Gastrocnemius medialis (tissue), 4 donors: ENCODE results near the gene TFG. TPM values are rescaled to one million over a fixed set of nuclear protein-coding genes. Genes with fewer than 3 reads are reported as not detected.
"Not testable (repeated sequence)": the region's sequence is repeated elsewhere in the genome, so short reads cannot be mapped to it uniquely, and the experiment has no call there.

ENCODE experiments used
- ATAC-seq, 2 donors: fragments of 150-250 bp; one replicate each; pipeline ENCODE4 v1.9.1; 2016
- DNase-seq, 2 donors: peaks; one replicate each; pipeline ENCODE4 v3.0.0-alpha.2; 2019
- H3K27ac ChIP-seq, 4 donors: fragments of 200-600 bp; sonication (generic); 1 replicate in 1 of 4; 2 replicates in 3 of 4; pipeline ENCODE4 v1.5.1; 2016 to 2018; ENCODE audit warnings: mild to moderate bottlenecking in 2 of 4, moderate library complexity in 1 of 4
- H3K27me3 ChIP-seq, 3 donors: fragments of 200-600 bp; sonication (generic) in 2 of 3; 1 replicate in 1 of 3; 2 replicates in 2 of 3; pipeline versions ENCODE4 v1.5.1 to v1.6.0; 2016 to 2019; ENCODE audit warnings: mild to moderate bottlenecking in 1 of 3, moderate library complexity in 1 of 3
- H3K36me3 ChIP-seq, 2 donors: fragments of 200-600 bp; sonication (generic) in 1 of 2; one replicate each; pipeline ENCODE4 v1.5.1; 2017 to 2018
- H3K4me1 ChIP-seq, 2 donors: fragments of 200-600 bp; sonication (generic) in 1 of 2; one replicate each; pipeline ENCODE4 v1.5.1; 2016 to 2017; ENCODE audit warnings: mild to moderate bottlenecking in 2 of 2
- H3K4me3 ChIP-seq, 4 donors: fragments of 200-600 bp; sonication (generic) in 3 of 4; 1 replicate in 1 of 4; 2 replicates in 3 of 4; pipeline ENCODE4 v1.5.1; 2016 to 2019; ENCODE audit warnings: mild to moderate bottlenecking in 2 of 4
- H3K9me3 ChIP-seq, 3 donors: fragments of 200-600 bp; sonication (generic) in 2 of 3; 1 replicate in 1 of 3; 2 replicates in 2 of 3; pipeline ENCODE4 v1.5.1; 2016 to 2019
- CTCF ChIP-seq, 5 experiments: fragments of 450-650 bp in 3 of 5; fragments of 200-600 bp in 2 of 5; sonication (generic) in 2 of 5; IDR thresholded peaks in 4 of 5; conservative IDR thresholded peaks in 1 of 5; 1 replicate in 4 of 5; 2 replicates in 1 of 5; pipeline ENCODE4 v1.5.1; 2016 to 2019; ENCODE audit warnings: antibody characterized with exemption in 5 of 5, mild to moderate bottlenecking in 3 of 5, moderate library complexity in 3 of 5
- POLR2A ChIP-seq, 2 donors: fragments of 450-650 bp; IDR thresholded peaks; one replicate each; pipeline ENCODE4 v1.6.1; 2017; ENCODE audit warnings: antibody characterized with exemption in 2 of 2, mild to moderate bottlenecking in 2 of 2, moderate library complexity in 2 of 2
- in situ Hi-C, 4 donors: fragments of 200-750 bp; cut with MboI; loops; one replicate each; pipeline versions ENCODE4 v1.15.0 to v1.8.0; 2017; ENCODE audit warnings: low sequenced_read_pairs in 4 of 4
- intact Hi-C: fragments of 100-400 bp; cut with DNase I; formaldehyde crosslinking; loops from one replicate; pipeline ENCODE4 v1.15.1; 2023; ENCODE audit warnings: low total_unique reads
- total RNA-seq, 4 donors: library from RNA; depleted of rRNA; stranded (reverse); fragments of >200 nt; gene quantifications; one replicate each; pipeline versions ENCODE4 v1.1.0 to v1.2.3, GENCODE V29; 2016

Gene TFG
- total RNA-seq, result 10 to 100 TPM; 57.2 to 77.9 (median 67.3) TPM

GRCh38 chr3:100708989-100709841 is at the start of gene TFG:
TFG (plus strand) TSS chr3:100709494; CDS start chr3:100713686, 4,192 bp downstream.
- TF ChIP-seq CTCF (IDR thresholded peaks at IDR 0.05 in 4 of 5, conservative IDR thresholded peaks at IDR 0.05 in 1 of 5), result no peak
- TF ChIP-seq POLR2A (IDR thresholded peaks at IDR 0.05), result peak; percentile 81 to 84

GRCh38 chr3:100661294-100661693 is 48.0 kb upstream of the TFG start:
- ATAC-seq, DNase-seq, in situ Hi-C loops: not testable (repeated sequence)

More at GRCh38 chr3:100708989-100709841, at the start of gene TFG:
- no peaks in the 10 kb centered on the region for H3K27me3 ChIP-seq
- H3K4me3 ChIP-seq, result peak within 1 kb of the TSS; percentile 73 to 97 (median 86)
- ATAC-seq (peak; percentile 95 to 98), DNase-seq (peak; percentile 95 to 98)
- no peaks in the 10 kb centered on the region for H3K9me3 ChIP-seq
- in situ Hi-C loops, result loop anchor here in 1 of 4 donors (25.0 kb wide), 1 partner anchor 897 kb away; the partner anchor contains the start of gene CMSS1
- H3K4me1 ChIP-seq, result peaks cover 18 to 24% of the 10 kb centered on the region in 2 donors
- peak within 1 kb of the TSS; percentile 92 to 99 (median 96) for H3K27ac ChIP-seq
- intact Hi-C loops, result loop anchor here (5.0 kb wide), 3 partner anchors 307 to 978 kb away; partner anchors contain the start of genes LNP1, RPL24, SENP7 and TOMM70
- no peaks in the 10 kb centered on the region for H3K36me3 ChIP-seq

GRCh38 chr3:100662113-100662823 is 47.0 kb upstream of the TFG start:
- DNase-seq (no peak), ATAC-seq (no peak)
- no peak for TF ChIP-seq CTCF (IDR thresholded peaks at IDR 0.05 in 4 of 5, conservative IDR thresholded peaks at IDR 0.05 in 1 of 5)
- no peak for TF ChIP-seq POLR2A (IDR thresholded peaks at IDR 0.05)
- Histone ChIP-seq H3K9me3 (no peaks in the 10 kb centered on the region), H3K27me3 (no peaks in the 10 kb centered on the region), H3K4me3 (no peak overlapping the region), H3K27ac (no peak overlapping the region), H3K36me3 (no peaks in the 10 kb centered on the region), H3K4me1 (no peaks in the 10 kb centered on the region)
- in situ Hi-C loops (no loop called here), intact Hi-C loops (no loop called here)

More at GRCh38 chr3:100661294-100661693, 48.0 kb upstream of the TFG start:
- H3K36me3 ChIP-seq, H3K9me3 ChIP-seq, H3K4me3 ChIP-seq, intact Hi-C loops, H3K27ac ChIP-seq, H3K27me3 ChIP-seq, H3K4me1 ChIP-seq: not testable (repeated sequence)

GRCh38 chr3:100665230-100665629 is 44.1 kb upstream of the TFG start:
- intact Hi-C loops, result no loop called here

DNA sequence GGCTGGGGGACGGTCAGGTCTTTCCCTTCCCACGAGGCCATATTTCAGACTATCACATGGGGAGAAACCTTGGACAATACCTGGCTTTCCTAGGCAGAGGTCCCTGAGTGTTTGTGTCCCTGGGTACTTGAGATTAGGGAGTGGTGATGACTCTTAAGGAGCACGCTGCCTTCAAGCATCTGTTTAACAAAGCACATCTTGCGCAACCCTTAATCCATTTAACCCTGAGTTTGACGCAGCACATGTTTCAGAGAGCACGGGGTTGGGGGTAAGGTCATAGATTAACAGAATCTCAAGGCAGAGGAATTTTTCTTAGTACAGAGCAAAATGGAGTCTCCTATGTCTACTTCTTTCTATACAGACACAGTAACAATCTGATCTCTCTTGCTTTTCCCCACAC is 42.6 kb upstream of the TFG start:
- H3K4me1 ChIP-seq, in situ Hi-C loops, H3K27me3 ChIP-seq, H3K9me3 ChIP-seq, ATAC-seq, intact Hi-C loops, DNase-seq, H3K36me3 ChIP-seq, H3K4me3 ChIP-seq, H3K27ac ChIP-seq: not testable (repeated sequence)

More at GRCh38 chr3:100665230-100665629, 44.1 kb upstream of the TFG start:
- Histone ChIP-seq H3K4me3 (no peak overlapping the region), H3K27ac (no peak overlapping the region), H3K9me3 (no peaks in the 10 kb centered on the region), H3K27me3 (no peaks in the 10 kb centered on the region), H3K4me1 (no peaks in the 10 kb centered on the region), H3K36me3 (no peaks in the 10 kb centered on the region)
- no peak for ATAC-seq
- TF ChIP-seq CTCF (IDR thresholded peaks at IDR 0.05 in 4 of 5, conservative IDR thresholded peaks at IDR 0.05 in 1 of 5) (no peak), POLR2A (IDR thresholded peaks at IDR 0.05) (no peak)
- DNase-seq, result no peak
- in situ Hi-C loops, result no loop called here

DNA sequence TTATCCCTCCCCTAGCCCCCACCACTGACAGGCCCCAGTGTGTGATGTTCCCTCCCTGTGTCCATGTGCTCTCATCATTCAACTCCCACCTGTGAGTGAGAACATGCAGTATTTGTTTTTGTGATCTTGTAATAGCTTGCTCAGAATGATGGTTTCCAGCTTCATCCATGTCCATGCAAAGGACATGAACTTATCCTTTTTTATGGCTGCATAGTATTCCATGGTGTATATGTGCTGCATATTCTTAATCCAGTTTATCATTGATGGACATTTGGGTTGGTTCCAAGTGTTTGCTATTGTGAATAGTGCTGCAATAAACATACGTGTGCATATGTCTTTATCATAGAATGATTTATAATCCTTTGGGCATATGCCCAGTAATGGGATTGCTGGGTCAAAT is 42.0 kb upstream of the TFG start:
- in situ Hi-C loops, DNase-seq, H3K27ac ChIP-seq: not testable (repeated sequence)

GRCh38 chr3:100670995-100671394 is 38.3 kb upstream of the TFG start:
- DNase-seq, H3K27me3 ChIP-seq, H3K27ac ChIP-seq, H3K4me3 ChIP-seq, H3K36me3 ChIP-seq, in situ Hi-C loops, intact Hi-C loops, ATAC-seq, H3K4me1 ChIP-seq, H3K9me3 ChIP-seq: not testable (repeated sequence)

More for the DNA sequence above, 42.0 kb upstream of the TFG start:
- H3K27me3 ChIP-seq, H3K4me1 ChIP-seq, H3K4me3 ChIP-seq, H3K36me3 ChIP-seq, intact Hi-C loops, ATAC-seq, H3K9me3 ChIP-seq: not testable (repeated sequence)
